Measurements from ENCODE around the gene RSPO1.

RSPO1 gene

DNA sequence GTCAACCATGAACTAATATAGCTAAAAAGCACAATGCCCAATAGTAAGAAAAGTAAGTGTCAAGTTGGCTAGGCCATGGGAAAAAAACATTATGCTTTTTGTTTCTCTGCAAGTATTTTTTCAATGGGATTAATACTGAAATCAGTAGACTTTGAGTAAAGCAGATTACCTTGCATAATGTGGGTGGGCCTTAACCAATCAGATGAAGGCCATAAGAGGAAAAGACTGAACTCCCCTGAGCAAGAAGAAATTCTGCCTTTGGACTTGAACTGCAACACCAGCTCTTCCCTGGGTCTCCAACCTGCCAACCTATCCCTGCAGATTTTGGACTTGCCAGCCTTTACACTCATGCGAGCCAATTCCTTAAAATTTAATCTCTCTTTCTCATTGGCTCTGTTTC lies 6.4 kb upstream of the RSPO1 start:
- no peaks in the 10 kb centered on the region for H3K36me3 Mint-ChIP-seq
- peaks cover 20% of the 10 kb centered on the region for H3K27me3 Mint-ChIP-seq
- no peaks in the 10 kb centered on the region for H3K9me3 Mint-ChIP-seq
- no peaks in the 10 kb centered on the region for H3K4me1 Mint-ChIP-seq
- ATAC-seq, result no peak
- H3K4me3 Mint-ChIP-seq, result no peak overlapping the region
- H3K27ac Mint-ChIP-seq, result no peak overlapping the region

- Mint-ChIP-seq H3K27me3 (peaks cover 48% of the 10 kb centered on the region), H3K36me3 (no peaks in the 10 kb centered on the region), H3K4me3 (no peak overlapping the region), H3K4me1 (peaks cover 8% of the 10 kb centered on the region), H3K9me3 (no peaks in the 10 kb centered on the region), H3K27ac (no peak overlapping the region)
- ATAC-seq, result no peak
These were observed 1.7 kb upstream of the RSPO1 start for GRCh38 chr1:37636435-37636834.

GRCh38 chr1:37634992-37635902 lies 555 bp upstream of the RSPO1 start:
- Mint-ChIP-seq H3K4me3 (no peak overlapping the region), H3K9me3 (no peaks in the 10 kb centered on the region), H3K27me3 (peaks cover 60% of the 10 kb centered on the region), H3K27ac (no peak overlapping the region), H3K4me1 (peaks cover 13% of the 10 kb centered on the region), H3K36me3 (no peaks in the 10 kb centered on the region)
- ATAC-seq, result no peak

DNA sequence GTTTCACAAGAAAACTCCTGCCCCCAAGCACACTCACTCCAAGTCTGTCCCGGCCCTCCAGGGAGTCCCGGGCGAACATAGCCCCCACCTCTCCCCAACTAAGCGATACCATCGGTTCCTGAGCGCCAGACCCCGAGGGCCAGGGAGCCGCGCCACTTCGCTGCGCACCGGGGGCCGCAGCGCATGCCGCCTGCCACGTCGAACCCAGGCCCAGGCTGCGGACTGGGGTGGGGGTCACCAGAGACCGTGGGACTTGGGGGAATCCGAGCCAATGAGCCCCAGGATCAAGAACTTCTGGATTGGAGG lies 801 bp downstream of the RSPO1 start:
- H3K36me3 Mint-ChIP-seq, result no peaks in the 10 kb centered on the region
- peak overlapping the region; percentile 34 for H3K4me3 Mint-ChIP-seq
- ATAC-seq, result no peak
- no peak overlapping the region for H3K27ac Mint-ChIP-seq
- peaks cover 16% of the 10 kb centered on the region for H3K4me1 Mint-ChIP-seq
- peaks cover 73% of the 10 kb centered on the region for H3K27me3 Mint-ChIP-seq
- H3K9me3 Mint-ChIP-seq, result no peaks in the 10 kb centered on the region

DNA sequence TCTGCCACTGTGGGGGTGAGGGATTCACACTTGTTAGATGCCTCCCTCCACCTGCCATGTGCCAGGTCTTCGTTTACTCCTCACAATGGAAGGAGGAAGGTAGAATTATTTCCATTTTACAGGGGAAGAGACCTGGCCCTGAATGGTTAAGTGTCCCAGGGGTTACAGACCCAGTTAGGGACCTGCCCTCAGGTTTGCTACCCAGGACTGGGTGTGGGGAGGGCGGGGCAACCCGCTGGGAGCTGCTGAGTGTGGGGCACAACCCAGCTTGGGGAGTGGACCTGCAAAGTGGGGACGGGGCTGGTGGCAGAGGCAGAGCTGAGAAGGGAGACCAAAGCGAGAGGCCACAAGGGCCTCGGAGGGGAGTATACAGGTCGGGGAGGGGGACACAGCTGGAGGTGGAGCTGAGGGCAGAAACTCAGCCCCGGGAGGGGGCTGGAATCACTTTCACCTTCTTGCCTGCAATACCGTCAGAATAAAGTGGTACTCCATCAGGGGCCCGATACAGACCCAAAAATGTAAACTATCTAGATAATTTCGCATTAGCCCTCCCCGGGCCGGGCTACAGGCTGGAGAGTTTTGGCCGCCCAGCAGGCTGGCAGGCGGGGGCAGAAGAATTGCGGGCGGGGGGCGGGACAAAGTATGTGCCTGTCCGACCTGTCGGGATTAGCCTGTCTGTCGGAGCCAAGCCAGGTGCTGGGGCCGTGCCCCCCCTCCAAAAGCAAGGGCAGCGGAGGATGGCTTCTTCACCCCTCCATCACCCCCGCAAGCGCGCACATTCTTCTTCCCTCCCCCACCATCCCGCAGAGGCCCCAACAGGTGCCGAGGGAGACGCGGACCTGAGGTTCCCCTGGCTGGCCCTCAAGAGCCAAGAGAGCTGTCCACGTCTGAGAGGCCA lies 1.4 kb downstream of the RSPO1 start:
- H3K27me3 Mint-ChIP-seq, result peaks cover 79% of the 10 kb centered on the region
- no peaks in the 10 kb centered on the region for H3K9me3 Mint-ChIP-seq
- no peaks in the 10 kb centered on the region for H3K36me3 Mint-ChIP-seq
- no peak overlapping the region for H3K27ac Mint-ChIP-seq
- ATAC-seq, result no peak
- peaks cover 16% of the 10 kb centered on the region for H3K4me1 Mint-ChIP-seq
- no peak overlapping the region for H3K4me3 Mint-ChIP-seq

- Mint-ChIP-seq H3K4me3 (no peak overlapping the region), H3K36me3 (no peaks in the 10 kb centered on the region), H3K27me3 (peaks cover 94% of the 10 kb centered on the region), H3K27ac (no peak overlapping the region), H3K9me3 (no peaks in the 10 kb centered on the region), H3K4me1 (peaks cover 16% of the 10 kb centered on the region)
- ATAC-seq, result no peak
These were observed 3.7 kb downstream of the RSPO1 start for GRCh38 chr1:37631036-37631435.

DNA sequence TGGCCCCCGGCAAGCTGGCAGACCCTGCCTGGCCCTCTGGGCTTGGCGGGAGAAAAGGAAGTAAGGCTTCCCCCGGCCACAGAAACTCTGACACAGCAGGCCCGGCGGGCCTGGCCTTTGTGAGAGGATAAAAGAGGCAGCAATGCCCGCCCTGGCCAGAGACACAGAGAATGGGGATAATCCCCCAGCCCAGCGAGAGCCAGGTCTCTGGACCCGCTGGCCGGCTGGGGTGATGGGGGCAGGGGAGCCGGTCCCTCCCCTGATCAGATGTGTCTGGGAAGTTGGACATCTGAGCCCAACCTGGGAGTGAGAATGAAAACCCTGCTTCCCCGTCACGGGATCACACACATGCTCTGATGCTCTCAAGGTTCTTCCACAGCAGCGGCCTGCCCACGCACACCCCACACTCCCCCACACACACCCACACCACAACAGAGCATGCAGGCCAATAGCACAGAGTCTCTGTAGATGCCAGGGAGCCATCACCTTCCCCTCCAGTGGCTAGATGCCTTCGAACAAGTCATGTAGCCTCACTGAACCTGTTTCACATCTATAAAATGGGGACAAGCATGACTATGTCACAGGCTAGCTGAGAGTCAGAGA lies 4.2 kb downstream of the RSPO1 start:
- peaks cover 91% of the 10 kb centered on the region for H3K27me3 Mint-ChIP-seq
- H3K36me3 Mint-ChIP-seq, result no peaks in the 10 kb centered on the region
- no peak overlapping the region for H3K4me3 Mint-ChIP-seq
- no peak for ATAC-seq
- H3K4me1 Mint-ChIP-seq, result peaks cover 16% of the 10 kb centered on the region
- H3K9me3 Mint-ChIP-seq, result no peaks in the 10 kb centered on the region
- H3K27ac Mint-ChIP-seq, result no peak overlapping the region

GRCh38 chr1:37629726-37630425 lies 4.8 kb downstream of the RSPO1 start:
- Mint-ChIP-seq H3K4me3 (no peak overlapping the region), H3K9me3 (no peaks in the 10 kb centered on the region), H3K36me3 (no peaks in the 10 kb centered on the region), H3K27me3 (peaks cover 91% of the 10 kb centered on the region), H3K4me1 (peaks cover 16% of the 10 kb centered on the region), H3K27ac (no peak overlapping the region)
- no peak for ATAC-seq

GRCh38 chr1:37629008-37629407 lies 5.7 kb downstream of the RSPO1 start:
- no peaks in the 10 kb centered on the region for H3K36me3 Mint-ChIP-seq
- peaks cover 16% of the 10 kb centered on the region for H3K4me1 Mint-ChIP-seq
- no peaks in the 10 kb centered on the region for H3K9me3 Mint-ChIP-seq
- no peak overlapping the region for H3K4me3 Mint-ChIP-seq
- peaks cover 94% of the 10 kb centered on the region for H3K27me3 Mint-ChIP-seq
- ATAC-seq, result no peak
- H3K27ac Mint-ChIP-seq, result no peak overlapping the region

DNA sequence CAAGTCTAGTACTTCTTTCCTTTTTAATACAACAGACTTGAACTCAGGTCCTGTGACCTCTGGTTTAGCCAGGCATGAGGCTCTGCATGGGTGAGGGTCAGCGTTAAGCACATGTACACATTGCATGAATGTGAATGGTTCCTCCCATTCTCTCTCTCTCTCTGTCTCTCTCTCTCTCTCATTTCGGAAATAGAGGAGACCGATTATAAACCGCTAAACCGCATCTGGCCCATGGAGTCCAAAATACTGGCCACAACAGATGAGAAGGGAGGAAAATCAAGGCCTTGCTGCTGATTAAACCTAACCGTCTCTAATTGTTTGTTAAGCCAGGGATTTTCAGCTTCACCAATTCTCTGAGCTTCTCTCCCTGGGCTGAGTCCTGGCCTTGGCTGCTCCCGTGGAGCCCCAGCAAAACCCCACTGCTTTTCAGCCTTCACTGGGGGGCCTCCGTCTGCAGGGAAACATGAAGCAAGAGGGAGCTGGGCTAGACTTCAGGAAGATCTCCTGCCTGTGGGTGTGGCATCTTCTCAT lies 6.6 kb downstream of the RSPO1 start:
- no peak for ATAC-seq
- peaks cover 85% of the 10 kb centered on the region for H3K27me3 Mint-ChIP-seq
- H3K4me3 Mint-ChIP-seq, result no peak overlapping the region

DNA sequence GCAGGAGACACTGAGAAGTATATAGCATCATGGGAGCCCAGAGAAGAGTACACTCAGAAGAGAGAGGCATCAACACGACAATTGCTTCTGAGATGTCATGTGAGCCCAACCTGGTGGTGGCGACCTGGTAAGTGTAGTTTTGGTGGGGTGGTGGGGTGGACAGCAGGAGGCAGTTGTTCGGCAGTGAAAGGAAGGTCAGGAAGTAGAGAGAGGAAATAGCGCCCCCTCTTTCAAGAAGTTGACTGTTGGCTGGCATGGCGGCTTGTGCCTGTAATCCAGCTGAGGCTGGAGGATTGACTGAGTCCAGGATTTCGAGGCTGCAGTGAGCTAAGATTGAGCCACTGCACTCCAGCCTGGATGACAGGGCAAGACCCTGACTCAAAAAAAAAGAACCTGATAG lies 12.6 kb downstream of the RSPO1 start:
- Mint-ChIP-seq H3K9me3 (no peaks in the 10 kb centered on the region), H3K4me1 (no peaks in the 10 kb centered on the region), H3K27ac (no peak overlapping the region), H3K4me3 (no peak overlapping the region), H3K36me3 (no peaks in the 10 kb centered on the region), H3K27me3 (peaks cover 47% of the 10 kb centered on the region)
- no peak for ATAC-seq

More for the DNA sequence above, 6.6 kb downstream of the RSPO1 start:
- Mint-ChIP-seq H3K9me3 (no peaks in the 10 kb centered on the region), H3K36me3 (no peaks in the 10 kb centered on the region), H3K4me1 (peaks cover 14% of the 10 kb centered on the region), H3K27ac (no peak overlapping the region)

DNA sequence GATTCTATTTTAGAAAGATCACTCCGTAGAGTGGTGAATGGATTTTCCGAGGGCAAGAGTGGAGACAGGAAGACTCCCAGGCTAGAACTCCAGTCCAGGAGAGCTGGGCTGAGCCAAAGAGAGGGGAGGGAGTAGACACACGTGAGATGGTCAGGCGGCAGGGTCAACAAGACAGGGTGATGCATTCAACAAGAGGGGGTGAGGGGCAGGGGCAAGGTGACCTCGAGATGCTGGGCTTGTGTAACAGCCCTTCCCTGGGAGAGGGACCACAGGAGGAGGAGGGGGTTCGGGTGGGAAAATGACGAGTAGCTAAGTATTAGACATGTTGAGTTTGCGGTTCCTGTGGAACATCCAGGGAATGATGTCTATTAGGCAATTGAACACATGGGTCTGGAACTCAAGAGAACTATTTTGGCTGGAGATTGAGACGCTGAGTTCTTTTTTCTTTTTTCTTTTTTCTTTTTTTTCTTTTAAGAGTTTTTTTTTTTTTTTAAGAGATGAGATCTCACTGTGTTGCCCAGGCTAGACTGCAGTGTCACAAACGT lies 13.3 kb downstream of the RSPO1 start:
- Mint-ChIP-seq H3K36me3 (no peaks in the 10 kb centered on the region), H3K4me3 (no peak overlapping the region), H3K4me1 (no peaks in the 10 kb centered on the region), H3K9me3 (no peaks in the 10 kb centered on the region), H3K27ac (no peak overlapping the region), H3K27me3 (peaks cover 45% of the 10 kb centered on the region)
- no peak for ATAC-seq

GRCh38 chr1:37620707-37621106 lies 14.0 kb downstream of the RSPO1 start:
- Mint-ChIP-seq H3K4me1 (no peaks in the 10 kb centered on the region), H3K36me3 (no peaks in the 10 kb centered on the region), H3K27ac (no peak overlapping the region), H3K9me3 (no peaks in the 10 kb centered on the region), H3K4me3 (no peak overlapping the region), H3K27me3 (peaks cover 47% of the 10 kb centered on the region)
- ATAC-seq, result no peak

- H3K27me3 Mint-ChIP-seq, result peaks cover 55% of the 10 kb centered on the region
- no peak overlapping the region for H3K27ac Mint-ChIP-seq
- no peaks in the 10 kb centered on the region for H3K9me3 Mint-ChIP-seq
- H3K4me1 Mint-ChIP-seq, result no peaks in the 10 kb centered on the region
- H3K36me3 Mint-ChIP-seq, result no peaks in the 10 kb centered on the region
- H3K4me3 Mint-ChIP-seq, result no peak overlapping the region
- no peak for ATAC-seq
These were observed 18.4 kb downstream of the RSPO1 start for GRCh38 chr1:37616330-37616729.
